HuH-7 (cell line): ENCODE results near the gene MSN.
"Not testable (repeated sequence)": the region's sequence is repeated elsewhere in the genome, so short reads cannot be mapped to it uniquely, and the experiment has no call there.

Experiments
- DNase-seq: peaks from one replicate; pipeline ENCODE4 v3.0.0; 2011; ENCODE audit warnings: low spot score

MSN gene

GRCh38 chrX:65718538-65718937 is 51.1 kb downstream of the MSN start:
- DNase-seq: no peak

- DNase-seq: no peak
Observed at GRCh38 chrX:65720381-65720964, 53.0 kb downstream of the MSN start.

- DNase-seq: no peak
Observed at GRCh38 chrX:65723706-65724105, 56.3 kb downstream of the MSN start.

- no peak for DNase-seq
Observed at GRCh38 chrX:65726715-65727114, 59.3 kb downstream of the MSN start.

GRCh38 chrX:65731684-65732289 is 64.3 kb downstream of the MSN start:
- DNase-seq: no peak

GRCh38 chrX:65740909-65741308 is 73.5 kb downstream of the MSN start:
- no peak for DNase-seq

- DNase-seq: no peak
Observed at GRCh38 chrX:65741823-65742222, 74.4 kb downstream of the MSN start.

- no peak for DNase-seq
Observed at GRCh38 chrX:65744965-65745364, 77.5 kb downstream of the MSN start.

- no peak for DNase-seq
Observed at GRCh38 chrX:65745427-65745826, 78.0 kb downstream of the MSN start.

GRCh38 chrX:65745992-65746391 is 78.5 kb downstream of the MSN start:
- no peak for DNase-seq

GRCh38 chrX:65750674-65751469 is 83.4 kb downstream of the MSN start:
- no peak for DNase-seq

GRCh38 chrX:65751519-65751918 is 84.1 kb downstream of the MSN start:
- no peak for DNase-seq

GRCh38 chrX:65752294-65752693 is 84.8 kb downstream of the MSN start:
- no peak for DNase-seq

GRCh38 chrX:65755786-65756185 is 88.3 kb downstream of the MSN start:
- no peak for DNase-seq

GRCh38 chrX:65757943-65758342 is 90.5 kb downstream of the MSN start:
- DNase-seq: no peak

GRCh38 chrX:65758505-65758904 is 91.1 kb downstream of the MSN start:
- DNase-seq: no peak

- DNase-seq: not testable (repeated sequence)
Observed at GRCh38 chrX:65759525-65759924, 92.1 kb downstream of the MSN start.

GRCh38 chrX:65769564-65770292 is 102.3 kb downstream of the MSN start:
- no peak for DNase-seq

GRCh38 chrX:65772842-65773241 is 105.4 kb downstream of the MSN start:
- no peak for DNase-seq

- no peak for DNase-seq
Observed at GRCh38 chrX:65781845-65782244, 114.4 kb downstream of the MSN start.

- no peak for DNase-seq
Observed at GRCh38 chrX:65783746-65784145, 116.3 kb downstream of the MSN start.
